ENCODE measurements around the gene MED27. TPM values are rescaled to one million over a fixed set of nuclear protein-coding genes. Genes with fewer than 3 reads are reported as not detected.

The MED27 gene
- total and polyA plus RNA-seq, 5 donors from 2014 or later: 28.7 to 58.5 (median 45.9) TPM

- Mint-ChIP-seq H3K4me1 (peaks cover 7 to 27% (median 20%) of the 10 kb centered on the region in 4 donors), H3K27ac (peak overlapping the region in 1 of 3 donors; percentile 12), H3K27me3 (no peaks in the 10 kb centered on the region), H3K36me3 (peaks cover 27% of the 10 kb centered on the region), H3K9me3 (no peaks in the 10 kb centered on the region), H3K4me3 (no peak overlapping the region)
- Histone ChIP-seq H3K27me3 (ENCODE audit: control insufficient read depth, insufficient read depth, low read length) (no peaks in the 10 kb centered on the region), H3K9me3 (ENCODE audit: control insufficient read depth in 2 of 2, low read length in 2 of 2) (no peaks in the 10 kb centered on the region), H3K27ac (ENCODE audit: insufficient read depth, low read length, poor library complexity, severe bottlenecking) (no peak overlapping the region), H3K36me3 (ENCODE audit: control insufficient read depth, insufficient read depth, low read length) (peaks cover 4% of the 10 kb centered on the region), H3K4me3 (ENCODE audit: low read depth, low read length) (no peak overlapping the region), H3K4me1 (ENCODE audit: control insufficient read depth, insufficient read depth, low read length, poor library complexity, severe bottlenecking) (no peaks in the 10 kb centered on the region)
- ATAC-seq (ENCODE audit: low read depth in 2 of 2) (no peak), DNase-seq (no peak)
Observed at GRCh38 chr9:132007371-132008025, 72.2 kb downstream of the MED27 start.

- Mint-ChIP-seq H3K27me3 (no peaks in the 10 kb centered on the region), H3K9me3 (no peaks in the 10 kb centered on the region), H3K36me3 (peaks cover 20% of the 10 kb centered on the region), H3K4me1 (peaks cover 12 to 34% (median 22%) of the 10 kb centered on the region in 4 donors), H3K27ac (no peak overlapping the region), H3K4me3 (no peak overlapping the region)
- Histone ChIP-seq H3K27me3 (ENCODE audit: control insufficient read depth, insufficient read depth, low read length) (no peaks in the 10 kb centered on the region), H3K9me3 (ENCODE audit: control insufficient read depth in 2 of 2, low read length in 2 of 2) (no peaks in the 10 kb centered on the region), H3K4me3 (ENCODE audit: low read depth, low read length) (no peak overlapping the region), H3K36me3 (ENCODE audit: control insufficient read depth, insufficient read depth, low read length) (peaks cover 4% of the 10 kb centered on the region), H3K4me1 (ENCODE audit: control insufficient read depth, insufficient read depth, low read length, poor library complexity, severe bottlenecking) (no peaks in the 10 kb centered on the region), H3K27ac (ENCODE audit: insufficient read depth, low read length, poor library complexity, severe bottlenecking) (no peak overlapping the region)
- DNase-seq (peak in 1 of 3 donors; percentile 67), ATAC-seq (ENCODE audit: low read depth in 2 of 2) (no peak)
Observed at GRCh38 chr9:132006677-132007370, 72.8 kb downstream of the MED27 start.

- DNase-seq (no peak), ATAC-seq (ENCODE audit: low read depth in 2 of 2) (no peak)
- no peak overlapping the region for H3K27ac ChIP-seq (ENCODE audit: insufficient read depth, low read length, poor library complexity, severe bottlenecking)
- no peaks in the 10 kb centered on the region for H3K27me3 ChIP-seq (ENCODE audit: control insufficient read depth, insufficient read depth, low read length)
- peaks cover 4% of the 10 kb centered on the region for H3K36me3 ChIP-seq (ENCODE audit: control insufficient read depth, insufficient read depth, low read length)
- H3K27me3 Mint-ChIP-seq: no peaks in the 10 kb centered on the region
- no peak overlapping the region for H3K4me3 ChIP-seq (ENCODE audit: low read depth, low read length)
- no peaks in the 10 kb centered on the region for H3K4me1 ChIP-seq (ENCODE audit: control insufficient read depth, insufficient read depth, low read length, poor library complexity, severe bottlenecking)
- peak overlapping the region in 1 of 3 donors; percentile 11 for H3K27ac Mint-ChIP-seq
- H3K4me3 Mint-ChIP-seq: no peak overlapping the region
- H3K4me1 Mint-ChIP-seq: peaks cover 12 to 40% (median 24%) of the 10 kb centered on the region in 4 donors
- H3K9me3 Mint-ChIP-seq: no peaks in the 10 kb centered on the region
- no peaks in the 10 kb centered on the region for H3K9me3 ChIP-seq (ENCODE audit: control insufficient read depth in 2 of 2, low read length in 2 of 2)
- peaks cover 19% of the 10 kb centered on the region for H3K36me3 Mint-ChIP-seq
Observed at GRCh38 chr9:132005899-132006298, 73.8 kb downstream of the MED27 start.

- no peak for ATAC-seq (ENCODE audit: low read depth in 2 of 2)
- Mint-ChIP-seq H3K27me3 (no peaks in the 10 kb centered on the region), H3K9me3 (no peaks in the 10 kb centered on the region), H3K36me3 (peaks cover 22% of the 10 kb centered on the region), H3K4me1 (peaks cover 16 to 50% (median 31%) of the 10 kb centered on the region in 4 donors), H3K27ac (peak overlapping the region in 1 of 3 donors; percentile 43), H3K4me3 (no peak overlapping the region)
- Histone ChIP-seq H3K27me3 (ENCODE audit: control insufficient read depth, insufficient read depth, low read length) (no peaks in the 10 kb centered on the region), H3K9me3 (ENCODE audit: control insufficient read depth in 2 of 2, low read length in 2 of 2) (no peaks in the 10 kb centered on the region), H3K4me1 (ENCODE audit: control insufficient read depth, insufficient read depth, low read length, poor library complexity, severe bottlenecking) (peaks cover 4% of the 10 kb centered on the region), H3K27ac (ENCODE audit: insufficient read depth, low read length, poor library complexity, severe bottlenecking) (no peak overlapping the region), H3K36me3 (ENCODE audit: control insufficient read depth, insufficient read depth, low read length) (peaks cover under 1% of the 10 kb centered on the region), H3K4me3 (ENCODE audit: low read depth, low read length) (no peak overlapping the region)
- no peak for DNase-seq
Observed at GRCh38 chr9:132004323-132004722, 75.3 kb downstream of the MED27 start.

GRCh38 chr9:132003896-132004295 lies 75.8 kb downstream of the MED27 start:
- DNase-seq (no peak), ATAC-seq (ENCODE audit: low read depth in 2 of 2) (no peak)
- H3K27me3 ChIP-seq (ENCODE audit: control insufficient read depth, insufficient read depth, low read length): no peaks in the 10 kb centered on the region
- H3K4me1 ChIP-seq (ENCODE audit: control insufficient read depth, insufficient read depth, low read length, poor library complexity, severe bottlenecking): peaks cover 4% of the 10 kb centered on the region
- H3K36me3 ChIP-seq (ENCODE audit: control insufficient read depth, insufficient read depth, low read length): no peaks in the 10 kb centered on the region
- Mint-ChIP-seq H3K9me3 (no peaks in the 10 kb centered on the region), H3K4me1 (peaks cover 16 to 51% (median 31%) of the 10 kb centered on the region in 4 donors), H3K36me3 (peaks cover 22% of the 10 kb centered on the region), H3K27ac (peak overlapping the region in 1 of 3 donors; percentile 9), H3K27me3 (no peaks in the 10 kb centered on the region), H3K4me3 (no peak overlapping the region)
- H3K4me3 ChIP-seq (ENCODE audit: low read depth, low read length): no peak overlapping the region
- no peaks in the 10 kb centered on the region for H3K9me3 ChIP-seq (ENCODE audit: control insufficient read depth in 2 of 2, low read length in 2 of 2)
- H3K27ac ChIP-seq (ENCODE audit: insufficient read depth, low read length, poor library complexity, severe bottlenecking): no peak overlapping the region

- Mint-ChIP-seq H3K36me3 (peaks cover 26% of the 10 kb centered on the region), H3K9me3 (no peaks in the 10 kb centered on the region), H3K27me3 (no peaks in the 10 kb centered on the region), H3K4me3 (no peak overlapping the region), H3K27ac (no peak overlapping the region), H3K4me1 (peaks cover 20 to 54% (median 31%) of the 10 kb centered on the region in 4 donors)
- no peaks in the 10 kb centered on the region for H3K9me3 ChIP-seq (ENCODE audit: control insufficient read depth in 2 of 2, low read length in 2 of 2)
- no peaks in the 10 kb centered on the region for H3K36me3 ChIP-seq (ENCODE audit: control insufficient read depth, insufficient read depth, low read length)
- no peaks in the 10 kb centered on the region for H3K27me3 ChIP-seq (ENCODE audit: control insufficient read depth, insufficient read depth, low read length)
- ATAC-seq (ENCODE audit: low read depth in 2 of 2) (no peak), DNase-seq (no peak)
- H3K4me1 ChIP-seq (ENCODE audit: control insufficient read depth, insufficient read depth, low read length, poor library complexity, severe bottlenecking): peaks cover 4% of the 10 kb centered on the region
- no peak overlapping the region for H3K27ac ChIP-seq (ENCODE audit: insufficient read depth, low read length, poor library complexity, severe bottlenecking)
- H3K4me3 ChIP-seq (ENCODE audit: low read depth, low read length): no peak overlapping the region
Observed at GRCh38 chr9:132003319-132003704, 76.4 kb downstream of the MED27 start.

- DNase-seq (no peak), ATAC-seq (ENCODE audit: low read depth in 2 of 2) (no peak)
- H3K36me3 ChIP-seq (ENCODE audit: control insufficient read depth, insufficient read depth, low read length): no peaks in the 10 kb centered on the region
- H3K4me1 ChIP-seq (ENCODE audit: control insufficient read depth, insufficient read depth, low read length, poor library complexity, severe bottlenecking): peaks cover 4% of the 10 kb centered on the region
- H3K27ac ChIP-seq (ENCODE audit: insufficient read depth, low read length, poor library complexity, severe bottlenecking): no peak overlapping the region
- no peaks in the 10 kb centered on the region for H3K27me3 ChIP-seq (ENCODE audit: control insufficient read depth, insufficient read depth, low read length)
- H3K4me3 ChIP-seq (ENCODE audit: low read depth, low read length): no peak overlapping the region
- no peaks in the 10 kb centered on the region for H3K9me3 ChIP-seq (ENCODE audit: control insufficient read depth in 2 of 2, low read length in 2 of 2)
- Mint-ChIP-seq H3K36me3 (peaks cover 29% of the 10 kb centered on the region), H3K4me3 (no peak overlapping the region), H3K9me3 (no peaks in the 10 kb centered on the region), H3K27me3 (no peaks in the 10 kb centered on the region), H3K27ac (no peak overlapping the region), H3K4me1 (peaks cover 22 to 55% (median 30%) of the 10 kb centered on the region in 4 donors)
Observed at GRCh38 chr9:132002643-132003318, 76.9 kb downstream of the MED27 start.

All from CD4-positive, CD25-positive, alpha-beta regulatory T cell (primary cell).